KOPT-K1 (cell line): ENCODE results near the gene RNF26.

Source experiments
- H3K27ac ChIP-seq: fragments of 200-600 bp; sonication (generic); 2 replicates; pipeline ENCODE4 v1.5.1; 2016; ENCODE audit warnings: antibody characterized with exemption, mild to moderate bottlenecking, low read depth, low read length; ENCODE audit not compliant: poor library complexity, severe bottlenecking
- H3K36me3 ChIP-seq: fragments of 200-600 bp; sonication (generic); 2 replicates; pipeline ENCODE4 v1.5.1; 2017; ENCODE audit warnings: antibody characterized with exemption, mild to moderate bottlenecking, low read length, moderate library complexity; ENCODE audit not compliant: insufficient read depth
- H3K9me3 ChIP-seq: fragments of 200-600 bp; sonication (generic); 2 replicates; pipeline ENCODE4 v1.5.1; 2017; ENCODE audit warnings: antibody characterized with exemption, low read length, mild to moderate bottlenecking; ENCODE audit not compliant: insufficient read depth, poor library complexity, severe bottlenecking

Gene RNF26

DNA sequence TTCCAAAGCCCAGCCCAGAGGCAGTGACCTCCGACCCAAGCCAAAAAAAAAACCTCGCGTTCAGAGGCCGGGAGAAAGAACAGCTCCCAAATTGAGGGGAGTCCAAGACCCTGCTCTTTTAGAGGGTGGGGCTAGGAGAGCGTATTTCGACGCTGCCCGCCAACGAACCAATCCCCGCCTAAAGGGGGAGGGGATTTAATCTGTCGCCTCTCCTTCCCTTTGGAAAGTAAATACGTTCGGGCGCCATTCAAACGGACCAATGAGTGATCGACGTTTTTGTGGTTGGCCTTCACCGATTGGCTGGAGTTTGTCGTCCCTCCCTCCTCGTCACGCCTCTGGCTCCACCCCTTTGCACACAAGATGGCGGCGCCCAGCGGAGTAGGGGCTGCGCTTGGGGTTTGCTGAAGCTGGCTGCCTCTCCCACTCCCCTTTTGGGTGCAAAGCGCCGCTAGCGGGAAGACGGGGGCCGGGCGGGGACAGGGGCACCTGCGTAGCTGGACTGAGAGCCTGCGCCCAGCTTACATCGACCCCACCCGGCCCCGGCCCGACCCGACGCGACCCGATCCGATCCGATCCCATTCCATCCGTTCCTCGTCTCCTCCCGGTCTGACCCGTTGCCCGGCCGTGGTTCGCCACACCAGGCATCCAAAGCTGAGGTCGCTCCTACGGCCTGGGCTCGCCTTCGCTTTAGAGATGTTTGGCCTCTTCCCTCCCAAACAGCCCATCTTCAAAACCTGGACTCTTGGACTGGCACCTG lies at the start of gene RNF26:
Gene RNF26, plus strand, starts transcription at position 354 of the 757 bp plus-strand sequence. CDS start 596 bp downstream, outside the sequence.
- peak within 1 kb of the TSS; percentile 75 for H3K27ac ChIP-seq
- H3K36me3 ChIP-seq, result peaks cover 12% of the 10 kb centered on the region; the same call in 1 of the 2 replicates

GRCh38 chr11:119285431-119285830 lies 48.9 kb upstream of the RNF26 start:
- Histone ChIP-seq H3K36me3 (peaks cover 54% of the 10 kb centered on the region), H3K27ac (no peak overlapping the region), H3K9me3 (peaks cover 6% of the 10 kb centered on the region)

More for the DNA sequence above, at the start of gene RNF26:
- no peaks in the 10 kb centered on the region for H3K9me3 ChIP-seq

DNA sequence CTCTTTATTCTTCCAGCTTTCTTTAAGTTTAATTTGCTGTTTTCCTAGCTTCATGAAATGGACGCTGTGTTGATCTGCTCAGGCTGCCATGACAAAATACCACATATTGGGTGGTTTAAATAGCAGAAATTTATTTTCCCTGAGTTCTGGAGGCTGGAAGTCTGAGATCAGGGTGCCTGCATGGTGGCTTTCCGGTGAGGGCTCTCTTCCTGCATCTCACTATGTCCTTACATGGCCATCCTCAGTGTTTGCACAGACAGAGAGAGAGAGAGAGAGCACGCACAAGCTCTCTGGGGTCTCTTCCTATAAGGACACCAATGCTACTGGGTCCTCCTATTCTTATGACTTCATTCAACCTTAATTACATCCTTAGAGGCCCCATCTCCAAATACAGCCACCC lies 46.1 kb upstream of the RNF26 start:
- Histone ChIP-seq H3K9me3 (peaks cover 16% of the 10 kb centered on the region), H3K27ac (no peak overlapping the region), H3K36me3 (peaks cover 68% of the 10 kb centered on the region)

DNA sequence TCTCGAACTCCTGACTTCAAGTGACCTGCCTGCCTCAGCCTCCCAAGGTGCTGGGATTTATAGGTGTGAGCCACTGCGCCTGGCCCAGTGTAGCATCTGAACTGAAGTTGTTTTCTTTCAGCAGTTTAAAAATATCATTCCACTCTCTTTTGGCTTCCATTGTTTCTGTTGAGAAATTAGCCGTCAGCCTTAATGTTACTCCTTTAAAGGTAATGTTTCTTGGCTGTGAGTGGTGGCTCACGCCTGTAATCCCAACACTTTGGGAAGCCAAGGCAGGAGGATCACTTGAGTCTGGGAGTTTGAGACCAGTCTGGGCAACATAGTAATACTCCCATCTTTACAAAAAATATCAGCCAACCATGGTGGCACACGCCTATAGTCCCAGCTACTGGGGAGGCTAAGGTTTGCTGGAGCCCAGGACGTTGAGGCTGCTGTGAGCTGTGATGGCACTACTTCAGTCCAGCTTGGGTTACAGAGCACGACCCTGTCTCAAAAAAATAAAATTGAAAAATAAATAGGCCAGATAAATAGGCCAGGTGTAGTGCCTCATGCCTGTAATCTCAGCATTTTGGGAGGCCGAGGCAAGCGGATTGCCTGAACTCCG lies 43.3 kb upstream of the RNF26 start:
- H3K9me3 ChIP-seq, result peaks cover 16% of the 10 kb centered on the region
- peaks cover 61% of the 10 kb centered on the region for H3K36me3 ChIP-seq
- H3K27ac ChIP-seq, result no peak overlapping the region

GRCh38 chr11:119293461-119293860 lies 40.9 kb upstream of the RNF26 start:
- Histone ChIP-seq H3K36me3 (peaks cover 61% of the 10 kb centered on the region), H3K27ac (no peak overlapping the region), H3K9me3 (peaks cover 16% of the 10 kb centered on the region)

DNA sequence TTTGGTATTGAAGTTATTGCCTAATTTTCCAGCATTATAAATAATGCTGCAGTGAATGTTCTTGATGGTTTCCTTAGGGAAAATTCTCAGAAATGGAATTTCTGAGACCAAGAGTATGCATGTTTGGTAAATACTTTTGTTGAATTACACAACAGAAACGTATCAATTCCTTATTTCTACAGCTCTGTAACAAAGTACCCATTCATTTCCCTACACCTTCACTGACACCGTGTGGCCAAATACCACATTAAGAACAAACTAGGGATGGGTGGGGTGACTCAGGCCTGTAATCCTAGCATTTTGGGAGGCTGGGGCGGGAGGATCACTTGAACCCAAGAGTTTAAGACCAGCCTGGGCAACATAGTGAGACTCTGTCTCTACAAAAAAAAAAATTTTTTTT lies 39.1 kb upstream of the RNF26 start:
- peaks cover 12% of the 10 kb centered on the region for H3K9me3 ChIP-seq
- H3K27ac ChIP-seq, result no peak overlapping the region
- peaks cover 63% of the 10 kb centered on the region for H3K36me3 ChIP-seq

- Histone ChIP-seq H3K27ac (no peak overlapping the region), H3K36me3 (peaks cover 76% of the 10 kb centered on the region), H3K9me3 (no peaks in the 10 kb centered on the region)
Measured at GRCh38 chr11:119297938-119298337, 36.4 kb upstream of the RNF26 start.

DNA sequence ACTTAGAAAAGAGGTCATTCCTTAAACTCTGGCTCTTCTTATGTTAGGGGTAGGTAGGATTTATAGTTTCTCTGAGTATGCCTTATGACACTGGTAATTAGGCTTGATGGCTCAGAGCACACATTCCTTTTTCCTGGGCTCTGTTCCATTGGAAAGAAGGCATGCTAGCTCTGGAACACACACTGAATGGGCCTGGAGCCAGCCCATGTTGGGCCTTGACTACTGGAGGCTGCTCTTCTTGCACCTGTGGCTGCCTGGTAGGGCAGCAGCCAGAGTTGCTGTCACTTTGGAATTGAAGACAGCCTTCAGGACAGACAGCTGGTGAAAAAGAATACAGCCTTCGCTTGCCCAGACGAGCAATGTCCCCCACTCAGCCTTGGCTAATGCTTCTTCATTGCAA lies 35.6 kb upstream of the RNF26 start:
- Histone ChIP-seq H3K27ac (no peak overlapping the region), H3K36me3 (peaks cover 78% of the 10 kb centered on the region), H3K9me3 (no peaks in the 10 kb centered on the region)

- H3K27ac ChIP-seq, result no peak overlapping the region
- H3K9me3 ChIP-seq, result no peaks in the 10 kb centered on the region
- peaks cover 84% of the 10 kb centered on the region for H3K36me3 ChIP-seq
Measured at GRCh38 chr11:119299416-119299815, 34.9 kb upstream of the RNF26 start.

DNA sequence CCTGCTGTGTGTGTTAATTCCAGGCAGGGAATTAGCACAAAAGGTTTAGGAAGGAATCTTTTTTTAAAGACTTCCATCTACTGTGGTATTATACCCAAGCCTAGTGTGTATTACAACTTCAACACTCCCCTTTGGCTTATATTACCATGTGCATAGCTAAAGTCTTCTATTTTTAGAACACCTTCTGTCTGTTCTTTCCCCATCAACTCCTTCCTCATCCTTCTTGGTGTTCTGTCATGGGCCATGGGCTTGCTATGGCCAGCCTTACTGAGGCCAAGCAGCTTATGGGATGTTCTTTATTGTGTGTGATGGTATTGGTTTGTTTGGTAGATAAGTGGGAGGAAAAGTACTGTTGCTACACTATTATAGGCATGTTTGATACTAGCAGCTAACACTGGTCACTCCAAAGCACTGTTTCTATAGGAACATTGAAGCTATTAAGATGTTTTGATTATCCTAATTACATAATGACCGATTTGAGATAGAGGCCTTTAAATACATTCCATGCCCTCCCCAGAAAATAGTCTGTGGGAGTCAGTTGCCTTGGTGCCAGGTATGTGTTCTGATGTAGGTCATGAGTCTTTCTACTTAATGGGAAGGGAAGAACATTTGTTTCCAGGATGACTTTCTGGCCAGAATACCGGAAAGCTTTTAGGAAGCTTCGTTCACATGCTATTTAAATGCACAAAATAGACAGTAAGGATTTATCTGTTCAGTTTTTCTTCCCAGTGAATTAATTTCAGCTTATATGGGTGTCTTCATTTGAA lies 33.9 kb upstream of the RNF26 start:
- H3K27ac ChIP-seq, result no peak overlapping the region
- peaks cover 90% of the 10 kb centered on the region for H3K36me3 ChIP-seq

DNA sequence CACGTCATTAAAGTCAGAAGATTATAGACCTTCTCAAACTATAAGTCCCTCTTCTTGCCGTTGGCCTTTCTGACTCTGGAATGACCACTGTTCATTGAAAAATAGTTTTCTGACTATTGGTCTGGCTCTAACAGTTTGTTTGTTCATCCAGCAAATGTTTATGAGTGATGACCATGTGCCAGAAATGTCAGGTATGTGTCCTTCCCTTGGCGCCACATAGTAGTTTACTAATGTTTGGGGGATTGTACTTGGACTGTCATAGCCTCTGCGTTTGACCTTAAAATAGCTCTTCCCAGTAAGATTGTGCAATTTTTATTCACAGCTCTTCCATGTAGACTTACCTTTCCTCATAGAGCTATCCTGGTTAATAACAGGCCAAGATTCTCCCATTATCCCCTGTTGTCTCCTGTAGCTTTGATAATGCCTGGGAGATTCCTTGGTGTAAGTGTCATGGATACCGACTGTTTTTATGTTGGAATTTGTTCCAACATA lies 31.1 kb upstream of the RNF26 start:
- no peak overlapping the region for H3K27ac ChIP-seq
- H3K36me3 ChIP-seq, result peaks cover 76% of the 10 kb centered on the region

More for the DNA sequence above, 33.9 kb upstream of the RNF26 start:
- no peaks in the 10 kb centered on the region for H3K9me3 ChIP-seq

GRCh38 chr11:119305556-119306372 lies 28.6 kb upstream of the RNF26 start:
- peaks cover 63% of the 10 kb centered on the region for H3K36me3 ChIP-seq
- no peaks in the 10 kb centered on the region for H3K9me3 ChIP-seq
- H3K27ac ChIP-seq, result peak overlapping the region; percentile 63

More for the DNA sequence above, 31.1 kb upstream of the RNF26 start:
- no peaks in the 10 kb centered on the region for H3K9me3 ChIP-seq

GRCh38 chr11:119306373-119306890 lies 27.9 kb upstream of the RNF26 start:
- Histone ChIP-seq H3K36me3 (peaks cover 57% of the 10 kb centered on the region), H3K9me3 (no peaks in the 10 kb centered on the region), H3K27ac (peak overlapping the region; percentile 63)

DNA sequence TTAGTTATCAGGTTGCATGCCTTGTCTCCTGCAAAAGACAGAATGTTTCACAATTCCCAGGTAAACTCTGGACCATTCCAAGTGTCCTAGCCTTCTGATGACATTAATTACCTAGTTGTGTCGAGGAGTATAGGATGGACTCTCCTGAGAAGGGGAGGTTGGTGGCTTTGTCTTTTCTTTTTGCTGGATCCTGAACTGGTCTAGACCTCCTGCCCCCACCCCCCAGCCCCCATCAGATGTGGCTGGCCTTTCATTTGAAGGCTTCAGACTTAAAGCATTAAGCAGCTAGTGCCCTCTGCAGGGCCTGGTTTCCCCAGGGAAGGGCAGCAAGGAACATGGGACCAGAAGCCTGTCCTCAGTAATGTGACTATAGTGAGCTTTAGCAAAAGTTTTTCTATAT lies 27.1 kb upstream of the RNF26 start:
- peak overlapping the region; percentile 63 for H3K27ac ChIP-seq
- no peaks in the 10 kb centered on the region for H3K9me3 ChIP-seq
- H3K36me3 ChIP-seq, result peaks cover 49% of the 10 kb centered on the region
